A673 (cell line): ENCODE data around the gene IFNE. TPM values are rescaled to one million over a fixed set of nuclear protein-coding genes. Genes with fewer than 3 reads are reported as not detected.
A peak's percentile ranks its signal among the peaks of the same experiment; 100 is the strongest.

ENCODE experiments used
- BruUV-seq: library from RNA; stranded (reverse); fragments of 400-500 nt; replicated peaks from 2 replicates; lab custom pipeline; 2021; lab: Mats Ljungman, UMichigan
- CTCF ChIA-PET: fragments of 300-600 bp; sonication (Branson Sonifier 250); formaldehyde crosslinking; loops from one replicate; lab custom pipeline; 2022; ENCODE audit warnings: antibody characterized with exemption; lab: Charles Lee
- POLR2A ChIA-PET: fragments of 300-600 bp; sonication (Branson Sonifier 250); formaldehyde crosslinking; loops from one replicate; lab custom pipeline; 2022; ENCODE audit warnings: antibody characterized with exemption; ENCODE audit not compliant: low non-redundant PET; lab: Charles Lee
- DNase-seq: peaks from one replicate; pipeline ENCODE4 v3.0.0-alpha.2; 2015; ENCODE audit warnings: low spot score
- H3K27ac ChIP-seq: fragments of 200-600 bp; sonication (generic); 2 replicates; pipeline ENCODE4 v1.5.1; 2016; ENCODE audit warnings: mixed run types, low read depth, mild to moderate bottlenecking, mixed read lengths, antibody characterized with exemption, low read length; ENCODE audit not compliant: poor library complexity, severe bottlenecking
- H3K27me3 ChIP-seq: fragments of 200-600 bp; sonication (generic); replicated peaks from 2 replicates; pipeline ENCODE4 v1.6.1; 2017; ENCODE audit warnings: mixed run types, low read depth, mild to moderate bottlenecking, mixed read lengths, antibody characterized with exemption, low read length; ENCODE audit not compliant: insufficient read depth, poor library complexity
- H3K36me3 ChIP-seq: fragments of 200-600 bp; sonication (generic); 2 replicates; pipeline ENCODE4 v1.6.1; 2016; ENCODE audit warnings: mixed run types, mild to moderate bottlenecking, mixed read lengths, antibody characterized with exemption, low read length; ENCODE audit not compliant: insufficient read depth, poor library complexity, severe bottlenecking
- H3K4me1 ChIP-seq: fragments of 200-600 bp; sonication (generic); 2 replicates; pipeline ENCODE4 v1.6.1; 2017; ENCODE audit warnings: mixed run types, mild to moderate bottlenecking, mixed read lengths, antibody characterized with exemption, low read length; ENCODE audit not compliant: insufficient read depth, poor library complexity, severe bottlenecking
- H3K4me3 ChIP-seq: fragments of 200-600 bp; sonication (generic); 2 replicates; pipeline ENCODE4 v1.5.1; 2016; ENCODE audit warnings: low read depth, mixed run types, mild to moderate bottlenecking, mixed read lengths, low read length; ENCODE audit not compliant: poor library complexity, severe bottlenecking
- H3K9me3 ChIP-seq: fragments of 200-600 bp; sonication (generic); 2 replicates; pipeline ENCODE4 v1.6.1; 2016; ENCODE audit warnings: mixed run types, low read depth, mild to moderate bottlenecking, mixed read lengths, antibody characterized with exemption, low read length; ENCODE audit not compliant: poor library complexity, severe bottlenecking
- CTCF ChIP-seq: fragments of 300-800, 200-600 bp; sonication (generic); conservative IDR thresholded peaks from 2 replicates; pipeline ENCODE4 v1.5.1; 2017; ENCODE audit warnings: low read depth, mild to moderate bottlenecking, antibody characterized with exemption, low read length, moderate library complexity, mixed read lengths
- EZH2 ChIP-seq: fragments of 200-600 bp; sonication (generic); IDR thresholded peaks from 2 replicates; pipeline ENCODE4 v1.6.1; 2017; ENCODE audit warnings: borderline replicate concordance, low read depth, mild to moderate bottlenecking, mixed read lengths, antibody characterized with exemption, low read length; ENCODE audit not compliant: poor library complexity, severe bottlenecking
- intact Hi-C: fragments of 100-400 bp; cut with micrococcal nuclease; formaldehyde crosslinking; loops from one replicate; pipeline ENCODE4 v1.10.0; 2022; ENCODE audit not compliant: unreplicated experiment
- microRNA-seq: library from miRNA; unstranded; fragments of <30 nt; microRNA quantifications from one replicate; pipeline ENCODE4 v1.2.0, GENCODE V29; 2021
- total RNA-seq: library from RNA; stranded (reverse); gene quantifications from 2 replicates; pipeline ENCODE4 v1.2.3, GENCODE V29; 2021

The IFNE gene
- total RNA-seq, 1 experiment from 2014 or later, result not detected

GRCh38 chr9:21434202-21435014, 47.7 kb downstream of the IFNE start:
- H3K4me3 ChIP-seq, result no peak overlapping the region

GRCh38 chr9:21432672-21433425, 49.3 kb downstream of the IFNE start:
- BruUV-seq, result no TSS peak
- ChIA-PET POLR2A (no interaction called here), CTCF (no interaction called here)
- Histone ChIP-seq H3K9me3 (no peaks in the 10 kb centered on the region), H3K27me3 (no peaks in the 10 kb centered on the region), H3K4me3 (no peak overlapping the region), H3K36me3 (no peaks in the 10 kb centered on the region), H3K27ac (no peak overlapping the region), H3K4me1 (no peaks in the 10 kb centered on the region)
- intact Hi-C loops, result no loop called here
- TF ChIP-seq EZH2, result no peak
- no peak for TF ChIP-seq CTCF
- no peak for DNase-seq

More at GRCh38 chr9:21434202-21435014, 47.7 kb downstream of the IFNE start:
- DNase-seq, result peak; percentile 57
- TF ChIP-seq EZH2, result no peak
- TF ChIP-seq CTCF, result peak; percentile 59
- CTCF ChIA-PET, result interaction anchor here (1.0 kb wide), 1 partner anchor 108 kb away, joined by 5 read pairs; no protein-coding TSS in a partner anchor
- no peaks in the 10 kb centered on the region for H3K36me3 ChIP-seq
- intact Hi-C loops, result no loop called here
- no peak overlapping the region for H3K27ac ChIP-seq
- no peaks in the 10 kb centered on the region for H3K27me3 ChIP-seq
- no peaks in the 10 kb centered on the region for H3K4me1 ChIP-seq
- POLR2A ChIA-PET, result no interaction called here
- no peaks in the 10 kb centered on the region for H3K9me3 ChIP-seq
- no TSS peak for BruUV-seq

Small RNA genes within 50 kb of the gene (microRNA-seq; reads per million reads assigned to microRNA genes)
- 51.2 reads per million, percentile 57 among the genes with 10 or more reads in this experiment for gene MIR31

Other genes starting within 250 kb of the IFNE start
- gene IFNA14, start 242.3 kb downstream of the IFNE start, total RNA-seq, result not detected in 2 replicates
- gene IFNA5, start 177.0 kb downstream of the IFNE start, total RNA-seq, result not detected in 2 replicates
- gene KLHL9, start 146.9 kb downstream of the IFNE start, total RNA-seq, result 8.4 and 8.9 TPM in 2 replicates
- not detected in 2 replicates for gene IFNA6, start 131.4 kb downstream of the IFNE start, total RNA-seq
- not detected in 2 replicates for gene IFNA13, start 114.3 kb downstream of the IFNE start, total RNA-seq
- gene IFNA2, start 96.9 kb downstream of the IFNE start, total RNA-seq, result not detected in 2 replicates
- not detected in 2 replicates for gene IFNA8, start 73.2 kb downstream of the IFNE start, total RNA-seq
- not detected in 2 replicates for gene IFNA1, start 41.9 kb downstream of the IFNE start, total RNA-seq